ENCODE measurements around the gene MBP. TPM values are rescaled to one million over a fixed set of nuclear protein-coding genes. Genes with fewer than 3 reads are reported as not detected.

The MBP gene
- total RNA-seq, 4 donors from 2014 or later: 28.6 to 55.0 (median 50.4) TPM

- Histone ChIP-seq H3K27ac (peak overlapping the region; percentile 92 to 98 (median 95)), H3K4me1 (peaks cover 63 to 66% of the 10 kb centered on the region in 2 donors), H3K4me3 (peak overlapping the region; percentile 76 to 92 (median 87)), H3K27me3 (no peaks in the 10 kb centered on the region), H3K9me3 (no peaks in the 10 kb centered on the region), H3K36me3 (no peaks in the 10 kb centered on the region)
- TF ChIP-seq CTCF (IDR thresholded peaks at IDR 0.05 in 4 of 5, conservative IDR thresholded peaks at IDR 0.05 in 1 of 5) (no peak), POLR2A (IDR thresholded peaks at IDR 0.05) (peak; percentile 18 to 39)
- intact Hi-C loops (cut with DNase I; ENCODE audit: low total_unique reads): loop anchor here (1.0 to 10.0 kb wide), 2 partner anchors 41 to 636 kb away; partner anchors contain the start of gene ZNF516
- DNase-seq (peak; percentile 64 to 68), ATAC-seq (peak; percentile 6 to 16)
- in situ Hi-C loops (cut with MboI; ENCODE audit: low sequenced_read_pairs in 4 of 4): loop anchor here in 1 of 4 donors (10.0 kb wide), 1 partner anchor 66 kb away; no protein-coding TSS in a partner anchor
These were observed 2.1 kb downstream of the MBP start for GRCh38 chr18:77130229-77131099.

GRCh38 chr18:77129150-77129551, 3.4 kb downstream of the MBP start:
- H3K4me3 ChIP-seq: no peak overlapping the region
- intact Hi-C loops (cut with DNase I; ENCODE audit: low total_unique reads) (loop anchor here (2.0 to 10.0 kb wide), 2 partner anchors 14 to 674 kb away; no protein-coding TSS in a partner anchor), in situ Hi-C loops (cut with MboI; ENCODE audit: low sequenced_read_pairs in 4 of 4) (loop anchor here in 1 of 4 donors (5.0 kb wide), 1 partner anchor 42 kb away; no protein-coding TSS in a partner anchor)
- H3K9me3 ChIP-seq: no peaks in the 10 kb centered on the region
- H3K36me3 ChIP-seq: no peaks in the 10 kb centered on the region
- H3K4me1 ChIP-seq: peaks cover 66 to 74% of the 10 kb centered on the region in 2 donors
- DNase-seq (peak; percentile 71 to 75), ATAC-seq (peak; percentile 12 to 38)
- peak overlapping the region; percentile 92 to 98 (median 95) for H3K27ac ChIP-seq
- no peaks in the 10 kb centered on the region for H3K27me3 ChIP-seq
- TF ChIP-seq CTCF (IDR thresholded peaks at IDR 0.05 in 4 of 5, conservative IDR thresholded peaks at IDR 0.05 in 1 of 5) (no peak), POLR2A (IDR thresholded peaks at IDR 0.05) (peak; percentile 44 to 58)

- DNase-seq (peak; percentile 65 to 74), ATAC-seq (peak; percentile 66 to 69)
- H3K4me3 ChIP-seq: peak overlapping the region in 3 of 4 donors; percentile 10 to 48 (median 36)
These were observed 4.6 kb downstream of the MBP start for GRCh38 chr18:77127769-77128671.

More at GRCh38 chr18:77127769-77128671, 4.6 kb downstream of the MBP start:
- Histone ChIP-seq H3K27me3 (no peaks in the 10 kb centered on the region), H3K36me3 (no peaks in the 10 kb centered on the region), H3K27ac (peak overlapping the region; percentile 92 to 98 (median 95)), H3K4me1 (peaks cover 59 to 74% of the 10 kb centered on the region in 2 donors), H3K9me3 (no peaks in the 10 kb centered on the region)
- in situ Hi-C loops (cut with MboI; ENCODE audit: low sequenced_read_pairs in 4 of 4): loop anchor here in 1 of 4 donors (5.0 kb wide), 1 partner anchor 41 kb away; no protein-coding TSS in a partner anchor
- TF ChIP-seq POLR2A (IDR thresholded peaks at IDR 0.05) (peak; percentile 42 to 46), CTCF (IDR thresholded peaks at IDR 0.05 in 4 of 5, conservative IDR thresholded peaks at IDR 0.05 in 1 of 5) (no peak)
- intact Hi-C loops (cut with DNase I; ENCODE audit: low total_unique reads): loop anchor here (1.0 to 10.0 kb wide), 3 partner anchors 13 to 673 kb away; no protein-coding TSS in a partner anchor

All from gastrocnemius medialis (tissue), 4 donors.